ENCODE measurements around the gene PLK5. TPM values are rescaled to one million over a fixed set of nuclear protein-coding genes. Genes with fewer than 3 reads are reported as not detected.
A peak's percentile ranks its signal among the peaks of the same experiment; 100 is the strongest.

PLK5 gene
- total RNA-seq, 4 donors from 2014 or later, result not detected

DNA sequence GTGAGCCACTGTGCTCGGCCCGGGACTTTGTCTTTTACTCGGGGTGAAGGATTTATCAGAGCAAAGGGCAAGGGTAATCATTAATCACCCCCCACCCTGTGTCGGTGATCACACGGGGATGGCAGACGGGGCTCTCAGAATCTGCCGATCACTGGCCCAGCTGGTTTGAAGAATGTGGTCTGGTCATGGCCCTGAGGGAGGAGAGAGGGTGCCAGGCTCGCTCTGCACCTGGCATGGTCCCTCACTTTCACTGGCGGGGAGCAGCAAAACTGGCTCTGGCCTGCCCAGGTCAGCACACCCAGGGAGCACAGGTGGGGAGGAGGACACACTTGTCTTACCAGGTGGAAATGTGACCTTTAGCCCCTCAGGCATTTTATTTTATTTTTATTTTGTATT, 22.7 kb upstream of the PLK5 start:
- H3K4me3 ChIP-seq, result peak overlapping the region in 1 of 4 donors; percentile 7
- peak overlapping the region in 3 of 4 donors; percentile 16 to 90 (median 83) for H3K27ac ChIP-seq
- peaks cover 0 to 16% (median 3%) of the 10 kb centered on the region in 4 donors for H3K4me1 ChIP-seq
- H3K9me3 ChIP-seq, result no peaks in the 10 kb centered on the region
- DNase-seq, result peak in 2 of 3 donors; percentile 81
- TF ChIP-seq CTCF (IDR thresholded peaks at IDR 0.05), result no peak
- TF ChIP-seq POLR2A (IDR thresholded peaks at IDR 0.05), result peak; percentile 34 to 82
- H3K27me3 ChIP-seq, result no peaks in the 10 kb centered on the region
- H3K36me3 ChIP-seq, result no peaks in the 10 kb centered on the region

DNA sequence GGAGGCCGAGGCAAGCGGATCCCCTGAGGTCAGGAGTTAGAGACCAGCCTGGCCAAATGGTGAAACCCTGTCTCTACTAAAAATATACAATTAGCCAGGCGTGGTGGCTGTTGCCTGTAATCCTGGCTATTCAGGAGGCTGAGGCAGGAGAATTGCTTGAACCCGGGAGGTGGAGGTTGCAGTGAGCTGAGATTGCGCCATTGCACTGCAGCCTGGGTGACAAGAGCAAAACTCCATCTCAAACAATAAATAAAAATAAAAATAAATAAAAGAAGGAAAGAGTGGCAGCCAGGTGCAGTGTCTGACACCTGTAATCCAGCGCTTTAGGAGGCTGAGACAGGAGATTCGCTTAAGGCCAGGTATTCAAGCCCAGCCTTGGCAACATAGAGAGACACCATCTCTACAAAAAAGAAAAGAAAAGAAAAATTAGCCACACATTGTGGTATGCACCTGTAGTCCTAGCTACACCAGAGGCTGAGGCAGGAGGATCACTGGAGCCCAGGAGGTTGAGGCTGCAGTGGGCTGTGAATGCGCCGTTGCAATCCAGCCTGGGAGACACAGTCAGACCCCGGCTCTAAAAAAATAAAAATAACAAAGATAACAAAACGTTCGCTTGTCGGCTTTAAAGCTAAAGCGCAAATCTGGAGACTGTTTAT, 21.3 kb upstream of the PLK5 start:
- H3K4me1 ChIP-seq, result peaks cover 3 to 22% (median 5%) of the 10 kb centered on the region in 4 donors
- no peak for TF ChIP-seq POLR2A (IDR thresholded peaks at IDR 0.05)
- TF ChIP-seq CTCF (IDR thresholded peaks at IDR 0.05), result no peak
- H3K4me3 ChIP-seq, result no peak overlapping the region
- H3K27me3 ChIP-seq, result no peaks in the 10 kb centered on the region
- H3K9me3 ChIP-seq, result no peaks in the 10 kb centered on the region
- no peak for DNase-seq
- H3K36me3 ChIP-seq, result no peaks in the 10 kb centered on the region
- peak overlapping the region in 1 of 4 donors; percentile 83 for H3K27ac ChIP-seq

DNA sequence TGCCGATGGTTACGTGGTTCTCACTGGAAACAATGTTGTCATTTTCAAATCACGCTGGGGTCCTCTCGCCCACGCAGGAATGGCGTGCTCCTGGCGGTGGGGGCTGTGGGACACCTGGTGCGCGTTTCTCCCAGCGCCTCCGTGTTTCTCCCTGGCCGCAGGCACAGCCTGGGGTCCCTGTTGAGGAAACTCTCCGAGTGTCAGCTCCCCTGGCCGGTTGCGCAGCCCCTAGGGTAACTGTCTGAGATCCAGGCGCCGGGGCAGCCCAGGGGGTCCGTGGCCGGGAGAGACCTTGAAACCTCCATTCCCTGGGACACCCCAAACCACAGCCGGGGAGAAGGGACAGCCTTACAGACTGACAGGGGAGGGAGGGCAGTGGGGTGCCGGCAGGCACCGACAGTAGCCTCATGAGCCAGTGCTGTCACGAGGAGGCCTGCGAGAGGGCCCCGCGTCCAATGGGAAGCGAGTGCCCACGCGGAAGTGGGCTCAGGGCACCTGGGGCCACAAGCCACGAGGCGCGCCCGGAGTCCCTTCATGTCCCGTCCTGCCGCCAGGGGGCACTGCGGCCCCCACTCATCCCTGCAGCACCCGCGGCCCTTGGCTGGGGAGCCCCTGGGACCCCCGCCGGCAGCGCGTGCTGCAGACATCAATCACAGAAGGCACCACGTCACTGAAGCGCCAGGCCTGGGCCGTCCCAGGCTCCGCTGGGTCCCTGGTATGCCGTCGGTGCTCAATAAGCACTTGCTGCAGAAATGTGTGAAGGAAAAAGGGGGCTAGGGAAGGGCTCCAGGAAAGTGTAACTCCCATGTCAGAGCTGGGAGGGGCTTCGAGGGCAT, 20.6 kb upstream of the PLK5 start:
- Histone ChIP-seq H3K36me3 (no peaks in the 10 kb centered on the region), H3K4me3 (peak overlapping the region in 3 of 4 donors; percentile 12 to 23 (median 16)), H3K9me3 (peaks cover 0 to 2% (median 0%) of the 10 kb centered on the region in 4 donors), H3K27ac (no peak overlapping the region), H3K4me1 (peaks cover 3 to 25% (median 6%) of the 10 kb centered on the region in 4 donors), H3K27me3 (no peaks in the 10 kb centered on the region)
- peak; percentile 41 to 81 (median 80) for DNase-seq
- TF ChIP-seq POLR2A (IDR thresholded peaks at IDR 0.05) (no peak), CTCF (IDR thresholded peaks at IDR 0.05) (peak; percentile 46 to 78 (median 67))

DNA sequence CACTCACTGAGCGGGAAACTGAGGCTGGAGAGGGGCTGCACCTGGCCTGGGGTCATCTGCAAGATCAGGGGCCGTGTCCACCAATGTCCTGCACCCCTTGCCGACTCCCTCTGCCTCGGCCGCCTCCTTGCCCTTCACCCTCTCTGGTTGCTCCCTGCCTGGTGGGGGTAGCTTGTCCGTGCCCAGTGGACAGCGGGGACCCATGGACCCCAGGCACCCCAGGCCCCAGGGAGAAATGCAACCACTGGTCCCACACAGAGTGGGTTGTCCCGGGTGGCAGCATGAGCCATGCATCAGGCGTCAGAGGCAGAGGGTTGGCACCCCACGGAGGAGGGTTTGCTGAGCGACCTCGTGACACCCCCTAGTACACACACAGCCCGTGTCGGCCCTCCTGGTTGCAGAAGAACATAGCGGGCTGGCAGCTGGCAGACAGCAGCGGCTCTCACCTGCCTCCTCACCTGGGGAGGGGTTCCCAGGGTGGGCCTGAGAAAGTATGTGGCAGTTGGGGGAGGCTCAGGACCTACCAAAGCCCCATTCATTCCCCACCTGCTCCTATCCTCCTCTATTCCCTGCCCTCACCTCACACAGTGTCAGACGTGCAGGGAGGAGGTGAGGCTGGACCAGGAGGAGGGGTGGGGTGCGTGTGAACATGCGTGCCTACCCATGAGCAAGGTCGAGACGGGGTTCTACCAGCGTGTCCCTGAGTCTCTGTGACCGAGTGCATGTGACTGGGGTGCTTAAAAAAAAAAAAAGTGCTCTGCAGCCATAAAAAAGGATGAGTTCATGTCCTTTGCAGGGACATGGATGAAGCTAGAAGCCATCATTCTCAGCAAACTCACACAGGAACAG, 19.7 kb upstream of the PLK5 start:
- H3K27me3 ChIP-seq, result no peaks in the 10 kb centered on the region
- no peak overlapping the region for H3K27ac ChIP-seq
- H3K4me3 ChIP-seq, result peak overlapping the region in 1 of 4 donors; percentile 23
- no peak for TF ChIP-seq POLR2A (IDR thresholded peaks at IDR 0.05)
- TF ChIP-seq CTCF (IDR thresholded peaks at IDR 0.05), result no peak
- H3K36me3 ChIP-seq, result no peaks in the 10 kb centered on the region
- H3K9me3 ChIP-seq, result peaks cover 0 to 8% (median 0%) of the 10 kb centered on the region in 4 donors
- no peak for DNase-seq
- peaks cover 3 to 27% (median 6%) of the 10 kb centered on the region in 4 donors for H3K4me1 ChIP-seq

DNA sequence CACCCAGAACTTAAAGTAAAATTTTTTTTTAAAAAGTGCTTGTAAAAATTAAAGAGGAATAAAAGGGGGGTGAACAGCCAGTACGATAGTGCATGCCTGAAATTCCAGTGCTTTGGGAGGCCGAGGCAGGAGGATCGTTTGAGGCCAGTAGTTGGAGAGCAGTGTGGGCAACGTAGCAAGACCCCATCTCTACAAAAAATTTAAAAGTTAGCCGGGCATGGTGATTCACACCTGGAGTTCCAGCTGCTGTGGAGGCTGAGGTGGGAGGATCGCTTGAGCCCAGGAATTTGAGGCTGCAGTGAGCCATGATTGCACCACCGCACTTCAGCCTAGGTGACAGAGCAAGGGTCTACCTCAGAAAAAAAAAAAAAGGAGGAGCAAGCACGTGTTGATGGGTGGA, 18.9 kb upstream of the PLK5 start:
- Histone ChIP-seq H3K27me3 (no peaks in the 10 kb centered on the region), H3K9me3 (peaks cover 0 to 8% (median 0%) of the 10 kb centered on the region in 4 donors), H3K36me3 (no peaks in the 10 kb centered on the region), H3K4me3 (no peak overlapping the region), H3K4me1 (peaks cover 3 to 30% (median 6%) of the 10 kb centered on the region in 4 donors), H3K27ac (no peak overlapping the region)
- TF ChIP-seq POLR2A (IDR thresholded peaks at IDR 0.05) (no peak), CTCF (IDR thresholded peaks at IDR 0.05) (no peak)
- DNase-seq, result no peak
